ENCODE data around the gene CWC22. TPM values are rescaled to one million over a fixed set of nuclear protein-coding genes. Genes with fewer than 3 reads are reported as not detected.
"Not testable (repeated sequence)": the region's sequence is repeated elsewhere in the genome, so short reads cannot be mapped to it uniquely, and the experiment has no call there.

Gene CWC22
- total RNA-seq, 2 donors from 2014 or later: 13.8 to 14.0 TPM

DNA sequence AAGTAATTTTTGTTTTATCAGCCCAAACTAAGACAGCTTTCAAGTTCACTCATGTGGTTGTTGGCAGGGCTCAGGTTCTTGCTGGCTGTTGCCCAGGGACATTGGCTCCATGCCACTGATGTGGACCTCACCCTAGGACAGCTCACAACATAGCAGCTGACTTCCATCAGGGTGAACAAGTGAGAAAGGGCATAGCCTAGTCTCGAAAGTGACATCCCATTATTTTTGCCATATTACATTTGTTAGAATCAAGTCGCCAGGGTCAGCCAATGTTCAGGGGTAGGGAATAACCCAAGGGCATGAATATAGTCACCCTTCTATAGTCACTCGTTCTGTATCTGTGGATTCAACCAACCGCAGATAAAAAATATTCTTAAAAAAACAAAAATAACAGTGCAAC lies 10.7 kb upstream of the CWC22 start:
- H3K27ac Mint-ChIP-seq: no peak overlapping the region
- no peak overlapping the region for H3K4me3 Mint-ChIP-seq
- DNase-seq (no peak), ATAC-seq (no peak)
- no peaks in the 10 kb centered on the region for H3K4me1 Mint-ChIP-seq
- peaks cover 29% of the 10 kb centered on the region for H3K27me3 Mint-ChIP-seq
- H3K9me3 ChIP-seq (ENCODE audit: control insufficient read depth, low read length, poor library complexity, severe bottlenecking): no peaks in the 10 kb centered on the region
- no peaks in the 10 kb centered on the region for H3K36me3 Mint-ChIP-seq (ENCODE audit: low read depth)

DNA sequence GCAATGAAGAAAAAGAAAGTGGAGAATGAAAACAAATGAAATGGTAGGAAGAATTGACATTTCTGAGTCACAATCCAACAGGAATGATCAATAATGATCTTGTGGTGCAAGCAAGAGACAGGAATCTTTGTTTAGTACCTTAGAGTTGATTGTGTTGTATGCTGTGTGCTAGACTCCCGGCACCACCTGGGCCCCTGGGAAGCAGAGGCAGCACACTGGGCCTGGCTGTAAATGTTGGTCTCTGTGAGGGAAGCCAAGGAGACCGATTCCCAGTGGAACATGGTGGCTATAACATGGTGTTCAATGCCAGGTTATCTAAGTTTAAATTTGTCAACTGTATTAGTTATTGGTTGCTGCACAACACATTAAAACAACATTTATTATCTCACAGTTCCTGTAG lies 9.8 kb upstream of the CWC22 start:
- Mint-ChIP-seq H3K36me3 (ENCODE audit: low read depth) (no peaks in the 10 kb centered on the region), H3K4me3 (no peak overlapping the region), H3K27ac (no peak overlapping the region), H3K4me1 (no peaks in the 10 kb centered on the region), H3K27me3 (peaks cover 23% of the 10 kb centered on the region)
- no peaks in the 10 kb centered on the region for H3K9me3 ChIP-seq (ENCODE audit: control insufficient read depth, low read length, poor library complexity, severe bottlenecking)
- no peak for DNase-seq
- no peak for ATAC-seq

DNA sequence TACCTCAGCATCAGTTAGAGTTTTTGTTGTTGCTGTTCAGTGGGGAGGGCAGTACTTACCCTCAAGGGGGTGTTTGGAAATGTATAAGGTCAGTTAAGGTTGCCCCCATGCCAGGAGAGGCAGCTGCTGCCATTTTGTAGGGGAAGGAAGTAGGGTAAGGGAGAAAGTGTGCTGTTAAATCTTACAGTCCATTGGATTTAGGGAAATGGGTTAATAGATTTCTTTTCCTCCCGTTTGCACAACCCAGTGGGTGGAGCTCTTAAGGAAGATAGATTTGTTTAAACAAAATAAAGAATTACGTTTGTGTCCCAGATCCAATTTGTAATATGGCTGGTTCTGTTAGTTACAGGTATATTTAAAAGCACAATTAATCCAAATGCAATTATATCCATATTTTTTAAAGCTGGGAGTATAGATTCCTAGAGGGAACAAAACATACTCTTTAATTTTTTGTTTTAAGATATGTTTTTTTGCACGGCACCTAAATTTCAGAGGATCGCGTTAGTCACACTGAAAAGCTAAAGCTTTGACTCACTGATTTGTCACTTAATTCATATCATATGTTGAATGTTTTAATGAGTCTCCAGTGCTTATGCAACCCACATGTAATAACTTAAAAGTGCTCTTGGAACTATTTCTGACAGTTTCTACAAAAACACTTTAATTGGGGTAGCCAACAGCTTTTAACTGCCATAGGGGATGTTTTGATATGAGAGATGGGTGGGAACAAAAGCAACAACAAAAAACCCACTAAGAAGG lies 9.0 kb upstream of the CWC22 start:
- H3K4me3 Mint-ChIP-seq: no peak overlapping the region
- DNase-seq (no peak), ATAC-seq (no peak)
- H3K36me3 Mint-ChIP-seq (ENCODE audit: low read depth): no peaks in the 10 kb centered on the region
- no peaks in the 10 kb centered on the region for H3K9me3 ChIP-seq (ENCODE audit: control insufficient read depth, low read length, poor library complexity, severe bottlenecking)
- no peaks in the 10 kb centered on the region for H3K4me1 Mint-ChIP-seq
- H3K27me3 Mint-ChIP-seq: peaks cover 23% of the 10 kb centered on the region
- no peak overlapping the region for H3K27ac Mint-ChIP-seq

DNA sequence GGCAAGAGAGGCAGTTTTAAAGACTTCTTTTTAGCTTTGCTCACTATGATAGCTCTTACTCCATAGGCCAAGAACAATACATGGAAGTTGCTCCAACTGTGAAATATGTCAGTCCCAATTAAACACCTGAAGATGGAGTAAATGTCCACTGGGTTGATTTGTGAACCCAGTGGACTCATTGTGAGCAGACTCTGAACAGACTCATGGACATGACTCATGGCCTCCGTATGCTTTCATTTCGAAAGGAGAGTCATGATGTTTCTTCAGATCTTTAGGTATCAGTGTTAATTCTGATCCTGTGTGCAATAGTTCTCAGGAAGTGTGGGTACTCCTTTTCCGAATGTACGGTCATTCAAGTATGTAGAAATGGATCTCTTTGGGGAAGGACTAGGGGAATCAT lies 5.4 kb upstream of the CWC22 start:
- Mint-ChIP-seq H3K27ac (no peak overlapping the region), H3K4me1 (no peaks in the 10 kb centered on the region)
- ATAC-seq: no peak

DNA sequence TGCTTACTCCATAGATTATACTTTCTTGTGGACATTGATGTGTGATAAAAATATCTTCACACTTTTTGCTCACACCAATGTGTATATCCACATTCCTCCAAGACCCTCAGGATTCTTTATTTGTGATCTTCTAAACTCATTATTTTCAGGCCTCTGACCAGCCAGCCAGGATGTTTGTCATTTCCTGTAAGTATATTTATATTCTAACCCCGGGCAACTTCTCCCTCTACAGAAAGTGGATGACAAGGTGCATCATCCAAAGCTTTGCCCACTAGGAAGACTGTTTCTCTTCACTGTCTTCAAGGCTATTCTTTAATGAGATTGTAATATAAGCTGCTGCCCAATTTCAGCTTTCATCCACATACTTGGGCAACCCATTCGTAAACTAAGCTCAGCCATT lies 3.6 kb upstream of the CWC22 start:
- no peak overlapping the region for H3K27ac Mint-ChIP-seq
- no peaks in the 10 kb centered on the region for H3K9me3 ChIP-seq (ENCODE audit: control insufficient read depth, low read length, poor library complexity, severe bottlenecking)
- H3K4me1 Mint-ChIP-seq: peaks cover 10% of the 10 kb centered on the region
- ATAC-seq: no peak
- peaks cover 3% of the 10 kb centered on the region for H3K27me3 Mint-ChIP-seq
- no peak overlapping the region for H3K4me3 Mint-ChIP-seq
- DNase-seq: no peak
- no peaks in the 10 kb centered on the region for H3K36me3 Mint-ChIP-seq (ENCODE audit: low read depth)

More for the DNA sequence above, 5.4 kb upstream of the CWC22 start:
- no peak for DNase-seq
- H3K4me3 Mint-ChIP-seq: no peak overlapping the region
- H3K27me3 Mint-ChIP-seq: peaks cover 12% of the 10 kb centered on the region
- no peaks in the 10 kb centered on the region for H3K36me3 Mint-ChIP-seq (ENCODE audit: low read depth)
- H3K9me3 ChIP-seq (ENCODE audit: control insufficient read depth, low read length, poor library complexity, severe bottlenecking): no peaks in the 10 kb centered on the region

DNA sequence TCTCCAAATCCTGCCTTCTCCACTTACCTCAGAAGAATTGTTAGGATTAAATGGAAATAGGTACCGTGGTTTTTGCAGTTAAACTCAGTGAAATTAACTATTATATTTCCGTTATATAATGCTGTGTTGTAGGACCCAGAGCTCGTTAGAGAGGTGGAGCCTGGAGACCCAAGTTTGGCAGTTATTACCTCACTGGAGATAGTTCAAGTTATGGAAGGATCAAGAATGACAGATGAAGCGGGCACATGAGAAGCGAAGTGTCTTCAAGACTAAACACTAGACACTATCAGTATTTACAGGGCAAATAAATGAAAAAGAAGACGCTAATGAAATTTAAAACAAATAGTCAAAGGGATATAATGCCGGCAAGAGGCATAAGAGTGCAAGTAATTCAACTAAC lies 866 bp downstream of the CWC22 start:
- Mint-ChIP-seq H3K36me3 (ENCODE audit: low read depth) (peaks cover 2% of the 10 kb centered on the region), H3K27ac (peak overlapping the region; percentile 99)
- DNase-seq: no peak

DNA sequence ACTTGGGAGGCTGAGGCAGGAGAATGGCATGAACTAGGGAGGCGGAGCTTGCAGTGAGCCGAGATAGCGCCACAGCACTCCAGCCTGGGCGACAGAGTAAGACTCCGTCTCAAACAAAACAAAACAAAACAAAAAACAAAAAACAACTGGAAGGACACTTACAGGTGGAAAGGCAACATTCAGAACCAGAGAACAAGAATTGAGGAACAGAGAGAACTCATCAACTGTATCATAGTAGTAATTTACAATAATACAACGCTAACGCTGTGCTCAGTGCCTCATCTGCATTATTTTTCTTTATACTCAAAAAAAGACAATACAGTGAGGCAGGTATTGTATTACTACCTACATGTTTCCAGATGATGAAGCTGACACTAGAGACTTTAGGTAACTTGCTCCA lies 1.6 kb downstream of the CWC22 start:
- Mint-ChIP-seq H3K4me3 (peak overlapping the region; percentile 98), H3K27ac (peak overlapping the region; percentile 99), H3K4me1 (peaks cover 35% of the 10 kb centered on the region)
- not testable (repeated sequence) for DNase-seq; H3K9me3 ChIP-seq (ENCODE audit: control insufficient read depth, low read length, poor library complexity, severe bottlenecking); H3K27me3 Mint-ChIP-seq; ATAC-seq; H3K36me3 Mint-ChIP-seq (ENCODE audit: low read depth)

More for the DNA sequence above, 866 bp downstream of the CWC22 start:
- Mint-ChIP-seq H3K27me3 (no peaks in the 10 kb centered on the region), H3K4me1 (peaks cover 33% of the 10 kb centered on the region), H3K4me3 (peak overlapping the region; percentile 98)
- H3K9me3 ChIP-seq (ENCODE audit: control insufficient read depth, low read length, poor library complexity, severe bottlenecking): no peaks in the 10 kb centered on the region
- no peak for ATAC-seq

DNA sequence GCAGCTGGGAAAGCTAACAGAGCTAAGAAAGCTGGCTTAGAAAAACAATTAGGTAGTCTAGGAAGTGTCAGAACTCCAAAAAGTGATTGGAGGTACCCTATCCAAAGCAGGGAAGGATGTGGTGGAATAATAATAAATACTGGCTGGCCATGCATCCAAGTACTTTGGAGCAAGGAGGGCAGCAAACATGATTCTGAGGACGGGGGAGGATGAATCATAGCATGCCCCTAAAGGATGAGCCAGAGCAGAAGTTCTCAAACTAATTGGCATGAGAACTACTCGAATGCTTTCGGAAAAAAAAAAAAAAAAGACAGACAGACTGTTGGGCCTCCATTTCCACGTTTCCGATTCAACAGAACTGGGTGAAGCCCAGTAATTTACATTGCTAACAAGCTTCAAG lies 2.4 kb downstream of the CWC22 start:
- H3K4me3 Mint-ChIP-seq: peak overlapping the region; percentile 61
- DNase-seq (no peak), ATAC-seq (no peak)
- no peaks in the 10 kb centered on the region for H3K9me3 ChIP-seq (ENCODE audit: control insufficient read depth, low read length, poor library complexity, severe bottlenecking)
- no peaks in the 10 kb centered on the region for H3K27me3 Mint-ChIP-seq
- peak overlapping the region; percentile 99 for H3K27ac Mint-ChIP-seq
- H3K36me3 Mint-ChIP-seq (ENCODE audit: low read depth): peaks cover 2% of the 10 kb centered on the region
- peaks cover 36% of the 10 kb centered on the region for H3K4me1 Mint-ChIP-seq

DNA sequence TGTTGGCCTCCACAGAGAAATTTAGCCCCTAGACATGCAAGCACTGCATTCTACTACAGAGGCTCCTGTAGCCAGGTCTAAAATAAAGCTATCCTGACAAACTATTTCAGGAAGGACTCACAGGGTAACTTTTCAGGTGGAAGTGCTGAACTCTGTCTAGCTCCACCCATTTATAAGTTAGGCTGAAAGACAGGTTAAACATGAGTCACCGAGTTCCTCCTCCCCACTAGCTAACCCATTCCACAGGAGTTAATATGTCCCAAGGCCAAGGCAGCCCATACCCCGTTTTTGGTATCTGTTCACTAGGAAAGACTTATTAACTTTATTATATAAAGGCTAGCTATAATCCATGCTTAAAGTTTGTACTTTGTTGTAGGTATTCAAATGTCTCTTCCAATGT lies 3.5 kb downstream of the CWC22 start:
- no peak for ATAC-seq

DNA sequence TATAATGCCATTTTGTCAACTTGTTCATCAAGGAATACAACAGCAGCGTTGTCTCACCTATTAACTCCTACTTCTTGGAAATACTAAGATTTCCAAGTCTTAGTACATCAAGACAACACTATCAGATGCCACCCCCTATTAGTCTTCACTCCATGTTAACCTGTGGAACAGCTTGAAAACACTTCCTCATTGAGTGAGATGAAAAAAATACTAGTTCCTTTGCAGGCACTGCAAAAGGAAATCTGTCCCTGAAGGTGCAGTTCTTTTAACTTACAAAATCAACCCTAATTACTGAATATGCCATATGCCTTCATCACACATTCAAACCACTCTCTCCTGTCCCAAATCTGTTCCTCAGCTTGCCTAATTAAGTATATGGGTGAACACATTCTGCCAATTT lies 4.0 kb downstream of the CWC22 start:
- H3K4me1 Mint-ChIP-seq: peaks cover 41% of the 10 kb centered on the region
- H3K9me3 ChIP-seq (ENCODE audit: control insufficient read depth, low read length, poor library complexity, severe bottlenecking): no peaks in the 10 kb centered on the region
- H3K36me3 Mint-ChIP-seq (ENCODE audit: low read depth): peaks cover 2% of the 10 kb centered on the region
- no peaks in the 10 kb centered on the region for H3K27me3 Mint-ChIP-seq
- peak overlapping the region; percentile 22 for H3K4me3 Mint-ChIP-seq
- H3K27ac Mint-ChIP-seq: no peak overlapping the region
- ATAC-seq (no peak), DNase-seq (no peak)

More for the DNA sequence above, 3.5 kb downstream of the CWC22 start:
- Mint-ChIP-seq H3K4me1 (peaks cover 38% of the 10 kb centered on the region), H3K4me3 (peak overlapping the region; percentile 22), H3K36me3 (ENCODE audit: low read depth) (peaks cover 2% of the 10 kb centered on the region), H3K27ac (no peak overlapping the region), H3K27me3 (no peaks in the 10 kb centered on the region)
- H3K9me3 ChIP-seq (ENCODE audit: control insufficient read depth, low read length, poor library complexity, severe bottlenecking): no peaks in the 10 kb centered on the region
- DNase-seq: no peak

DNA sequence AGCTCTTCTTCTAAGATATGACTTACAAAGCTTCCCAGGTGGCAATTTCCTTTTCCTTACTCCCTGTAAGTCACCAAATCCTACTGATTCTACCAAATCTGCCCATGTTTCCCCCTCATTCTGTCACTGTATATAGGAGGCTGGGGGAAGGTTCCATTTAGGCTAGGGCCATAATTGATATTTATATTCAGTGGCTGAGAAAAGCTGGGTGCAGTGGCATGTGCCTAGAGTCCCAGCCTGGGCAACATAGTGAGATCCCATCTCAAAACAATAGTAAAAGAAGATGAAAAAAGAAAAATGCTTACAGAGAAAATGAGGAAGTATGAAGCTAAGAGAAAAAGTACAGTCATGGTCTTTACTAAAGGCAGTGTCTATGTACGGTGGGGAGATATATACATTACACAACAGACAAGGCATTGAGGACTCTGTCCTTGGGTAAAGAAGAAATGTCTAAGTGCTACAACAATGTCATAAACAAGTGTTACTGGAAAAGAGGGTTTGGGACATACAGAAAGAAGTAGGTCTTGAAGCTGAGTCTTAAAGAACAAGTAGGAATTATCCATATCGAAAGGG lies 4.8 kb downstream of the CWC22 start:
- no peaks in the 10 kb centered on the region for H3K9me3 ChIP-seq (ENCODE audit: control insufficient read depth, low read length, poor library complexity, severe bottlenecking)
- Mint-ChIP-seq H3K36me3 (ENCODE audit: low read depth) (peaks cover 2% of the 10 kb centered on the region), H3K27me3 (no peaks in the 10 kb centered on the region), H3K4me3 (no peak overlapping the region), H3K4me1 (peaks cover 45% of the 10 kb centered on the region), H3K27ac (peak overlapping the region; percentile 77)
- DNase-seq (no peak), ATAC-seq (no peak)

DNA sequence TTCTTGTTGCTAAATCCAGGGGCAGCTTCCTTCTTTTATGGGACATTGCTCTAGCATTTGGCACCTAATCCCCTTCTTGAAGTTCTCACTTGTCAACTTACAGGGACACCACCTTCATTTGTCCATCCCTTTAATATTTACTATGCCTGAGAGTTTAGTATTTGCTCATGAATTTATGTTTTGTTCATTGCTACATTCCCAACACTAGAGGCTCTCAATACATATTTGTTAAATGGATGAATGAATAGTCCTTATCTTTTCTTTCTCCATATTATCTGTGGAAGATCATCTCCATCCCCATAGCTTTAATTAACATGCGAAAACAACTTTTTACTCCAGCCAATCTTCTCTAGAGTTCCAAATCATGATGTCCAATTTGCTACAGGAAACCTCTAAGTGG lies 5.4 kb downstream of the CWC22 start:
- ATAC-seq (no peak), DNase-seq (no peak)
- no peaks in the 10 kb centered on the region for H3K9me3 ChIP-seq (ENCODE audit: control insufficient read depth, low read length, poor library complexity, severe bottlenecking)
- H3K4me3 Mint-ChIP-seq: no peak overlapping the region
- peak overlapping the region; percentile 77 for H3K27ac Mint-ChIP-seq
- peaks cover 2% of the 10 kb centered on the region for H3K36me3 Mint-ChIP-seq (ENCODE audit: low read depth)
- peaks cover 41% of the 10 kb centered on the region for H3K4me1 Mint-ChIP-seq
- H3K27me3 Mint-ChIP-seq: no peaks in the 10 kb centered on the region

DNA sequence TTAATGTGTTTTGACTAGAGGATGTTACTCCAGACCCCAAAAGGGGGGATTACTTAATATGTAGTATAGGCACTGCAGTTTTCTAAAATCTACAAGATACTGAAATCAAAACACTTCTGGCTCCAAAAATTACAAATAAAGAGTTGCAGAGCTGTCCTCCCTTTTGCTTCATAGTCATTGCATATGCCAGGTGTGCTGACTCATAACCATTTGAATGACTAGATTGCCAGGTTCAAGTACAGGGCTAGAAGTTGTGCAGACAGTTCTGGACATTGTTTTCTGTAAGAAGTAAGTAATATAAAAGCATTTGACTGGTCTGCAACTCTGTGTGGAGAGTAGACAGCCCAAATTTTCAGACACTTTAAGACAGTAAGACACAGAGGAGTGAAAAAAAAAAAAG lies 6.7 kb downstream of the CWC22 start:
- H3K9me3 ChIP-seq (ENCODE audit: control insufficient read depth, low read length, poor library complexity, severe bottlenecking): no peaks in the 10 kb centered on the region
- DNase-seq: no peak
- Mint-ChIP-seq H3K36me3 (ENCODE audit: low read depth) (peaks cover 2% of the 10 kb centered on the region), H3K4me1 (peaks cover 41% of the 10 kb centered on the region), H3K27me3 (no peaks in the 10 kb centered on the region), H3K4me3 (no peak overlapping the region), H3K27ac (no peak overlapping the region)
- no peak for ATAC-seq

DNA sequence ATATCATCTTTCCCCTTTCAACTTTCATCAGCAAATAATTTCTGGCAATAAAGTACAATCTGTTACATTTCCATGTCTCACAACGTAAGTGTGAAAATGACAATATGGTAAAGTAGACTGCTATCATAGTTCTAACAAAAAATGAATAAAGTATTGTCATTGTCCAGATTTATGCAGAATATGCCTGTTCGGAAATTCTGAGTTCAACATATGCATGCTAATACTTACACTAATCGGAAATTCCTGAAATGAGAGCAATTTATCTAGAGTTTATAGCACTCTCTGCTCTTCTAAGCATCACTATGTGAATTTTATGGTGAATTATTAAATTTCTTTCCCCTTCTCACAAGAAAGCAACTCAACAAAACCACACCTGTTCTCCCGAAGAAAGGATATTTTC lies 8.1 kb downstream of the CWC22 start:
- Mint-ChIP-seq H3K4me3 (no peak overlapping the region), H3K27me3 (no peaks in the 10 kb centered on the region), H3K36me3 (ENCODE audit: low read depth) (peaks cover 2% of the 10 kb centered on the region), H3K4me1 (peaks cover 42% of the 10 kb centered on the region), H3K27ac (no peak overlapping the region)
- H3K9me3 ChIP-seq (ENCODE audit: control insufficient read depth, low read length, poor library complexity, severe bottlenecking): no peaks in the 10 kb centered on the region
- no peak for DNase-seq
- no peak for ATAC-seq

All from T-helper 17 cell (primary cell).